ENCODE data around the gene DPP6. TPM values are rescaled to one million over a fixed set of nuclear protein-coding genes. Genes with fewer than 3 reads are reported as not detected.

DPP6 gene
- total RNA-seq, 1 donor from 2014 or later: 2.2 TPM

GRCh38 chr7:154750353-154750801 is 698.2 kb downstream of the DPP6 start:
- no peak overlapping the region for H3K4me3 Mint-ChIP-seq
- H3K4me1 Mint-ChIP-seq: no peaks in the 10 kb centered on the region
- no peaks in the 10 kb centered on the region for H3K9me3 Mint-ChIP-seq
- no peaks in the 10 kb centered on the region for H3K36me3 Mint-ChIP-seq (ENCODE audit: low read depth)
- no peak for TF ChIP-seq CTCF (conservative IDR thresholded peaks at IDR 0.05)
- no peak overlapping the region for H3K27ac Mint-ChIP-seq (ENCODE audit: unreplicated experiment)
- H3K27me3 Mint-ChIP-seq (ENCODE audit: low read depth): peaks cover 26% of the 10 kb centered on the region
- DNase-seq (ENCODE audit: low read depth, low spot score): no peak

GRCh38 chr7:154753226-154753625 is 701.0 kb downstream of the DPP6 start:
- H3K27me3 Mint-ChIP-seq (ENCODE audit: low read depth): peaks cover 5% of the 10 kb centered on the region
- H3K27ac Mint-ChIP-seq (ENCODE audit: unreplicated experiment): no peak overlapping the region
- H3K36me3 Mint-ChIP-seq (ENCODE audit: low read depth): no peaks in the 10 kb centered on the region
- H3K9me3 Mint-ChIP-seq: no peaks in the 10 kb centered on the region
- no peak for DNase-seq (ENCODE audit: low read depth, low spot score)
- no peak overlapping the region for H3K4me3 Mint-ChIP-seq
- no peaks in the 10 kb centered on the region for H3K4me1 Mint-ChIP-seq
- no peak for TF ChIP-seq CTCF (conservative IDR thresholded peaks at IDR 0.05)

GRCh38 chr7:154757756-154758155 is 705.6 kb downstream of the DPP6 start:
- Mint-ChIP-seq H3K36me3 (ENCODE audit: low read depth) (no peaks in the 10 kb centered on the region), H3K4me1 (no peaks in the 10 kb centered on the region), H3K4me3 (no peak overlapping the region), H3K27me3 (ENCODE audit: low read depth) (peaks cover 6% of the 10 kb centered on the region), H3K27ac (ENCODE audit: unreplicated experiment) (no peak overlapping the region), H3K9me3 (no peaks in the 10 kb centered on the region)
- no peak for DNase-seq (ENCODE audit: low read depth, low spot score)
- TF ChIP-seq CTCF (conservative IDR thresholded peaks at IDR 0.05): no peak

- Mint-ChIP-seq H3K4me3 (no peak overlapping the region), H3K27ac (ENCODE audit: unreplicated experiment) (no peak overlapping the region), H3K4me1 (no peaks in the 10 kb centered on the region), H3K27me3 (ENCODE audit: low read depth) (peaks cover 24% of the 10 kb centered on the region), H3K9me3 (no peaks in the 10 kb centered on the region), H3K36me3 (ENCODE audit: low read depth) (no peaks in the 10 kb centered on the region)
- TF ChIP-seq CTCF (conservative IDR thresholded peaks at IDR 0.05): no peak
- no peak for DNase-seq (ENCODE audit: low read depth, low spot score)
Measured at GRCh38 chr7:154759989-154760388, 707.8 kb downstream of the DPP6 start.

- Mint-ChIP-seq H3K4me3 (no peak overlapping the region), H3K4me1 (no peaks in the 10 kb centered on the region), H3K27ac (ENCODE audit: unreplicated experiment) (no peak overlapping the region), H3K27me3 (ENCODE audit: low read depth) (peaks cover 63% of the 10 kb centered on the region), H3K36me3 (ENCODE audit: low read depth) (no peaks in the 10 kb centered on the region), H3K9me3 (no peaks in the 10 kb centered on the region)
- no peak for TF ChIP-seq CTCF (conservative IDR thresholded peaks at IDR 0.05)
- no peak for DNase-seq (ENCODE audit: low read depth, low spot score)
Measured at GRCh38 chr7:154765118-154765517, 712.9 kb downstream of the DPP6 start.

GRCh38 chr7:154767142-154767541 is 714.9 kb downstream of the DPP6 start:
- H3K27ac Mint-ChIP-seq (ENCODE audit: unreplicated experiment): no peak overlapping the region
- no peak for DNase-seq (ENCODE audit: low read depth, low spot score)
- TF ChIP-seq CTCF (conservative IDR thresholded peaks at IDR 0.05): no peak
- H3K9me3 Mint-ChIP-seq: no peaks in the 10 kb centered on the region
- no peaks in the 10 kb centered on the region for H3K4me1 Mint-ChIP-seq
- no peaks in the 10 kb centered on the region for H3K36me3 Mint-ChIP-seq (ENCODE audit: low read depth)
- H3K27me3 Mint-ChIP-seq (ENCODE audit: low read depth): peaks cover 64% of the 10 kb centered on the region
- H3K4me3 Mint-ChIP-seq: no peak overlapping the region
